IPS-18c (cell line): Measurements from ENCODE around the gene CPNE9.

ENCODE experiments used
- H3K4me3 ChIP-seq: 2 replicates; pipeline ENCODE4 v1.7.0; 2013; ENCODE audit warnings: low read depth, mild to moderate bottlenecking, low read length, moderate library complexity; ENCODE audit not compliant: insufficient read depth
- H3K9me3 ChIP-seq: one replicate; pipeline ENCODE4 v1.6.1; 2013; ENCODE audit warnings: mild to moderate bottlenecking, low read length, moderate library complexity; ENCODE audit not compliant: control insufficient read depth, insufficient read depth

The CPNE9 gene

GRCh38 chr3:9730657-9731205 is 27.1 kb downstream of the CPNE9 start:
- Histone ChIP-seq H3K9me3 (no peaks in the 10 kb centered on the region), H3K4me3 (peak overlapping the region; percentile 69)

- no peaks in the 10 kb centered on the region for H3K9me3 ChIP-seq
- H3K4me3 ChIP-seq, result peak within 1 kb of the TSS; percentile 88
Measured at GRCh38 chr3:9731206-9732079, 27.8 kb downstream of the CPNE9 start, which contains the start of gene BRPF1. Gene BRPF1, plus strand, starts transcription at chr3:9731735. Its CDS starts 2,406 bp downstream, at chr3:9734141.

- Histone ChIP-seq H3K4me3 (peak overlapping the region; percentile 88), H3K9me3 (no peaks in the 10 kb centered on the region)
Measured at GRCh38 chr3:9732080-9732739, 28.6 kb downstream of the CPNE9 start.

GRCh38 chr3:9732740-9733115 is 29.1 kb downstream of the CPNE9 start:
- Histone ChIP-seq H3K4me3 (peak overlapping the region; percentile 88), H3K9me3 (no peaks in the 10 kb centered on the region)

DNA sequence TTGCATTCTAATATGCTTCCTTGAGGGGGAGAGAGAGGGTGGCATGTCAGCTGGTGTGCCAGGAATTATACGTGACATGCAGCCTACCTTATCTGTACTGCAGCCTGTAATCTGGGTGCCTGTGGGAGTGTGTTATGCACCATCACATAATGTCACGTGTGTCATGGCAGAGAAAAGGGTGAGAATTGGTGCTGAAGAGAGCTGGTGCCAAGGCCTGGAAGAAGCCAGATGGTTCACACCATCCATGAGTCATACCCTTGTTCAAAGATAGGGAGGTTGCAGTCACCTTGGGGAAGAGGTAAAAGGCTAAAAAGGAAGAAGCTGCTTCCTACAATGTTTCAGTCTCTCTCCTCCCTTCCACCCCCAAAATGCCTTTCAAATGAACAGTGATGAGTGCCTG is 33.2 kb downstream of the CPNE9 start:
- Histone ChIP-seq H3K9me3 (no peaks in the 10 kb centered on the region), H3K4me3 (no peak overlapping the region)

DNA sequence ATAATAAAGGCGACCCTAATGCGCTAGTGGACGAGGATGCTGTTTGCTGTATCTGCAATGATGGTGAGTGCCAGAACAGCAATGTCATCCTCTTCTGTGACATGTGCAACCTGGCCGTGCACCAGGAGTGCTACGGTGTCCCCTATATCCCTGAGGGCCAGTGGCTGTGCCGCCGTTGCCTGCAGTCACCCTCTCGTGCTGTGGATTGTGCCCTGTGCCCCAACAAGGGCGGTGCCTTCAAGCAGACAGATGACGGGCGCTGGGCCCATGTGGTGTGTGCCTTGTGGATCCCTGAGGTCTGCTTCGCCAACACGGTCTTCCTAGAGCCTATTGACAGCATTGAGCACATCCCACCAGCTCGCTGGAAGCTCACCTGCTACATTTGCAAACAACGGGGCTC is 35.5 kb downstream of the CPNE9 start:
- H3K4me3 ChIP-seq, result no peak overlapping the region
- no peaks in the 10 kb centered on the region for H3K9me3 ChIP-seq

DNA sequence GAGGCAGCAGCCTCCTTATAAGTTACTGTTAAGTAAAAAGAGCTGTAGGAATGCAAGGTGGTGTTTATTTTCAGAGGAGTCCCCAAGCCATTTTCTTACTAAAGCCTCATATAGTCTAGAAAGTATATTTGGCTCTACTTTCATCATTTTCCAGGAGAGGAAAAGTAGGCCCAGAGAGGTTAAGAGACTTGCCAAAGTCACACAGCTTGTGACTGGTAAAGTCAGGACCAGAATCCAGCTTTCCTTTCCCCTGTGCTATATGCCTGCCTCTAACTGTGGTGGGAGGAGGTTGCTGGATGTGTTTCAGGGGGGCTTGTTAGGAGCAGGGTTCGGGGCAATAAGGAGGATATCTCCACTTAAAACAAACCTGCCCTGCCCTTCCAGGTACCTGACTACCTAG is 38.9 kb downstream of the CPNE9 start:
- Histone ChIP-seq H3K4me3 (no peak overlapping the region), H3K9me3 (no peaks in the 10 kb centered on the region)

- Histone ChIP-seq H3K9me3 (no peaks in the 10 kb centered on the region), H3K4me3 (no peak overlapping the region)
Measured at GRCh38 chr3:9743548-9743947, 39.9 kb downstream of the CPNE9 start.

GRCh38 chr3:9744162-9744561 is 40.5 kb downstream of the CPNE9 start:
- Histone ChIP-seq H3K9me3 (no peaks in the 10 kb centered on the region), H3K4me3 (no peak overlapping the region)

- H3K9me3 ChIP-seq, result no peaks in the 10 kb centered on the region
- no peak overlapping the region for H3K4me3 ChIP-seq
Measured at GRCh38 chr3:9745521-9745920, 41.9 kb downstream of the CPNE9 start.

DNA sequence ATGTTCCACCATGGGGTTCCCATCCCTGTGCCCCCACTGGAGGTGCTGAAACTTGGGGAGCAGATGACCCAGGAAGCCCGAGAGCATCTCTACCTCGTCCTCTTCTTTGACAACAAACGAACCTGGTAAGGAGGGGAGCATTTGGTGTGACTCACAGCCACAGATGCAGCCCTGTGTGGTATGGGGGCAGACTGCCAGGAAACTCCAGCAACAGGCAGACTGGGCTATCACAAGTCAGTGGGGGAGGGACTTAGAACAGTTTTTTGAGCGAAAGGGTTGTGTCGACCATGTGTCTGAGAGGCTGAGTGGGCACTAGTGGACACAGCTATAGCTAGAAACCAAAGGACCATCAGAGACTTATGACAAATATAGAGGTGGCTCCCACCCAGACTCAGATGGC is 42.7 kb downstream of the CPNE9 start:
- H3K9me3 ChIP-seq, result no peaks in the 10 kb centered on the region
- no peak overlapping the region for H3K4me3 ChIP-seq

- no peak overlapping the region for H3K4me3 ChIP-seq
- H3K9me3 ChIP-seq, result no peaks in the 10 kb centered on the region
Measured at GRCh38 chr3:9747267-9747666, 43.6 kb downstream of the CPNE9 start.

GRCh38 chr3:9748031-9748430 is 44.4 kb downstream of the CPNE9 start:
- H3K4me3 ChIP-seq, result no peak overlapping the region

DNA sequence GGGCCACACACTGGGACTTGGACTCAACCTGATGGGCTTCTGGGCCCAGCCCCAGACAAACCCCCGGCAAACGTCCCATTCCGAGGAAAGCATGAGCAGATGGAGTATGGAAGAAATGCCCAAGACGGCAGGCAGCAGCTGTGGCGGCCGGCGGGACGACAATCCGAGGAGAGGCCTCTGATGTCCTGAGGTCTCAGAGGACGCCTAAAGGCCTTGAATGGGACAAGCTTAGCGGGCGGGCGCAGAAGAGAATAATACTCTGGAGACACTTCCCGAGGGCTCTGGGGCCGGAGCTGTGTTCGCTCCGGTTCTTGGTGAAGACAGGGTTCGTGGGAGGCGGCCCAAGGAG is 45.6 kb downstream of the CPNE9 start:
- Histone ChIP-seq H3K9me3 (no peaks in the 10 kb centered on the region), H3K4me3 (peak overlapping the region; percentile 85)

More at GRCh38 chr3:9748031-9748430, 44.4 kb downstream of the CPNE9 start:
- no peaks in the 10 kb centered on the region for H3K9me3 ChIP-seq

- Histone ChIP-seq H3K4me3 (peak within 1 kb of the TSS; percentile 85), H3K9me3 (no peaks in the 10 kb centered on the region)
Measured at GRCh38 chr3:9749645-9750555, 46.3 kb downstream of the CPNE9 start, which contains the start of gene OGG1. Gene OGG1, plus strand, starts transcription at chr3:9749952. Its CDS starts 335 bp downstream, at chr3:9750287.

DNA sequence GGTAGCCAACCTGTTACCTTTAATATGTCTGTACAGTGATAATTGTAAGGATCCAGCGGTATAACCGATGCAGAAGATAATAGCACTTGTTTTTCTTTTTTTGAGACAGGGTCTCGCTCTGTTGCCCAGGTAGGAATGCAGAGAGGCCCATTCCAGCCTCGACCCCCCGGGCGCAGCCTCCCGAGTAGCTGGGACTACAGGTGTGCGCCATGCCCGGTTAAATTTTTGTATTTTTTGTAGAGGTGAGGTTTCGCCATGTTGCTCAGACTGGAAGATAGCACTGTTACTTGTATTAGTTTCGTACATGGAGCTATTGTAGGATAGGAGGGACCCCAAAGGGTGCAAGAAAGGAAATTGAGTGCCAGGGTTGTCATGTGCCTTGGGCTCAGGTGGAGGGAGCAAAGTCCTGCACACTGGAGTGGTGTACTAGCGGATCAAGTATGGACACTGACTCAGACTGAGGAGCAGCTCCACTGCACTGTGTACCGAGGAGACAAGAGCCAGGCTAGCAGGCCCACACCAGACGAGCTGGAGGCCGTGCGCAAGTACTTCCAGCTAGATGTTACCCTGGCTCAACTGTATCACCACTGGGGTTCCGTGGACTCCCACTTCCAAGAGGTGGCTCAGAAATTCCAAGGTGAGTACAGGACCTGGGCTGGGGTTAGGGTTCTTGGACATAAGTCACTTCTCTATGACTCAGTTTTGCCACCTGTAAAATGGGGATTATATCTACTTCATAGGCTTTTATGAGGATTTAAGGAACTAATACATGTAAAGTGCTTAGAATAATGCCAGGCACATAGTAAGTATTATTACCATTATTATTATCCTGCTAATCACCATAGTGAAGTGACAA is 47.2 kb downstream of the CPNE9 start:
- H3K4me3 ChIP-seq, result peak overlapping the region; percentile 85
- no peaks in the 10 kb centered on the region for H3K9me3 ChIP-seq
